ENCODE results near the gene NOTO. TPM values are rescaled to one million over a fixed set of nuclear protein-coding genes. Genes with fewer than 3 reads are reported as not detected.

Gene NOTO
- total and polyA plus RNA-seq, 10 of the 15 experiments (the other 5 are each of a cell fraction or from before 2014, with no cell fraction given): not detected

DNA sequence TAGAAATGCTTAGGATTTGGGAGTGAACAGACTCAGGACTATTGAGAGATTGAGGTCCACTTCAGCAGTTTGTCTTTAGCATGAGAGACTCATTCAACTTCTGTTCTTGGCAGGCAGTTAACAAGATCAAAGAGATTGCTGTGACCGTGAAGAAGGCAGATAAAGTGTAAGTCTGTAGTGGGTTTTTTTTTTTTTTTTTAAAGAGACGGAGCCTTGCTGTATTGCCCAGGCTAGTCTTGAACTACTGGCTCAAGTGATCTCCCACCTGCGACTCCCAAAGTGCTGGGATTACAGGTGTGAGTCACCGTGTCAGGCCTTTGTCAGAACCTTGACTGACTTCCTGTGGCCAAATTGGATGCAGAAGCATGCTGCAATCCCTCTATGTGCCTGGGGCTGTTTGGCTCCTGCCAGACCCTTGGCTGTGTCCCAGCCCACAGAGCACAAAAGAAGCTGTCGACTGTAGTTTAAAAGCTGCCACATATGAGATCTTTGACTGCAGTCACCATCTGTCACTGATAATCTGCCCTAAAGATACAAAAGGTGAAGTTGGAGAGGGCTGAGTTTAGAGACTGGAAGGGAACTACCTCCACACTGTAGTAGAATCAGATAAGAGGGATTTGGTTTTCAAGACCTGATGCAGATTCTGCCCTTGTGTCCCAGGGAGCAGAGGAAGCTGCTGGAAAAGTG lies 41.7 kb downstream of the NOTO start:
- 69% methylated on average over 5 of the region's 5 CpGs for WGBS (ENCODE audit: insufficient coverage, insufficient replicate concordance, low lambda C conversion rate, missing lambda C conversion rate)
- no TSS peak for BruUV-seq (replicated peaks)
- H3K36me3 ChIP-seq (ENCODE audit: control insufficient read depth in 2 of 2, insufficient read depth in 2 of 2, low read length in 1 of 2): peaks cover 21 to 52% of the 10 kb centered on the region in 2 experiments
- intact Hi-C loops (cut with micrococcal nuclease; ENCODE audit: unreplicated experiment) (no loop called here), in situ Hi-C loops (cut with MboI) (no loop called here)
- no peak for DNase-seq (ENCODE audit: low read depth, low spot score)
- no peaks in the 10 kb centered on the region for H3K9me3 ChIP-seq (replicated peaks; ENCODE audit: control insufficient read depth, insufficient read depth, low read length)
- no peak overlapping the region for H3K4me2 ChIP-seq (ENCODE audit: control insufficient read depth, insufficient read depth)
- H3K27me3 ChIP-seq (replicated peaks in 1 of 2; ENCODE audit: control insufficient read depth in 2 of 2, insufficient read depth in 2 of 2, low read length in 1 of 2): no peaks in the 10 kb centered on the region
- ChIA-PET CTCF (no interaction called here), POLR2A (interaction anchor here (1.4 kb wide), 1 partner anchor 9 kb away, joined by 4 read pairs; no protein-coding TSS in a partner anchor), RAD21 (ENCODE audit: unreplicated experiment) (interaction anchor here (1.2 kb wide), 1 partner anchor 11 kb away, joined by 4 read pairs; the partner anchor contains the start of genes CCT7 and PRADC1), SMC1A (ENCODE audit: uncharacterized antibody, unreplicated experiment) (interaction anchor here (0.8 to 2.3 kb wide), 4 partner anchors 9 to 46 kb away, joined by 3 to 8 read pairs (median 4); partner anchors contain the start of genes CCT7 and PRADC1)
- H2AFZ ChIP-seq (ENCODE audit: control insufficient read depth, low read depth, low read length): no peak overlapping the region
- H3K4me3 ChIP-seq: no peak overlapping the region
- H3K4me1 ChIP-seq (ENCODE audit: control insufficient read depth, insufficient read depth, low read length): no peaks in the 10 kb centered on the region
- no peak overlapping the region for H3K27ac ChIP-seq (ENCODE audit: control insufficient read depth, insufficient read depth)
- no peaks in the 10 kb centered on the region; the same call in 1 of the 2 replicates for H4K20me1 ChIP-seq (ENCODE audit: control insufficient read depth, insufficient read depth)
- no peak for ATAC-seq
- no peak overlapping the region for H3K9ac ChIP-seq (ENCODE audit: control insufficient read depth, insufficient read depth, low read length)
- peaks cover 22% of the 10 kb centered on the region for H3K79me2 ChIP-seq (ENCODE audit: control insufficient read depth, insufficient read depth, low read length)
- FAIRE-seq: no peak
- TF ChIP-seq, protein P1, sequence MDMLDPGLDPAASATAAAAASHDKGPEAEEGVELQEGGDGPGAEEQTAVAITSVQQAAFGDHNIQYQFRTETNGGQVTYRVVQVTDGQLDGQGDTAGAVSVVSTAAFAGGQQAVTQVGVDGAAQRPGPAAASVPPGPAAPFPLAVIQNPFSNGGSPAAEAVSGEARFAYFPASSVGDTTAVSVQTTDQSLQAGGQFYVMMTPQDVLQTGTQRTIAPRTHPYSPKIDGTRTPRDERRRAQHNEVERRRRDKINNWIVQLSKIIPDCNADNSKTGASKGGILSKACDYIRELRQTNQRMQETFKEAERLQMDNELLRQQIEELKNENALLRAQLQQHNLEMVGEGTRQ (IDR thresholded peaks at IDR 0.05; ENCODE audit: borderline replicate concordance, low read depth, low read length): no peak
- no peak for TF ChIP-seq HDGF (IDR thresholded peaks at IDR 0.05)
- TF ChIP-seq, protein P2, sequence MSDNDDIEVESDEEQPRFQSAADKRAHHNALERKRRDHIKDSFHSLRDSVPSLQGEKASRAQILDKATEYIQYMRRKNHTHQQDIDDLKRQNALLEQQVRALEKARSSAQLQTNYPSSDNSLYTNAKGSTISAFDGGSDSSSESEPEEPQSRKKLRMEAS (IDR thresholded peaks at IDR 0.05; ENCODE audit: low read depth, low read length): no peak
- TF ChIP-seq, protein P3, sequence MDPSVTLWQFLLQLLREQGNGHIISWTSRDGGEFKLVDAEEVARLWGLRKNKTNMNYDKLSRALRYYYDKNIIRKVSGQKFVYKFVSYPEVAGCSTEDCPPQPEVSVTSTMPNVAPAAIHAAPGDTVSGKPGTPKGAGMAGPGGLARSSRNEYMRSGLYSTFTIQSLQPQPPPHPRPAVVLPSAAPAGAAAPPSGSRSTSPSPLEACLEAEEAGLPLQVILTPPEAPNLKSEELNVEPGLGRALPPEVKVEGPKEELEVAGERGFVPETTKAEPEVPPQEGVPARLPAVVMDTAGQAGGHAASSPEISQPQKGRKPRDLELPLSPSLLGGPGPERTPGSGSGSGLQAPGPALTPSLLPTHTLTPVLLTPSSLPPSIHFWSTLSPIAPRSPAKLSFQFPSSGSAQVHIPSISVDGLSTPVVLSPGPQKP (IDR thresholded peaks at IDR 0.05; ENCODE audit: low read depth, low read length): no peak
- TF ChIP-seq, protein P4, sequence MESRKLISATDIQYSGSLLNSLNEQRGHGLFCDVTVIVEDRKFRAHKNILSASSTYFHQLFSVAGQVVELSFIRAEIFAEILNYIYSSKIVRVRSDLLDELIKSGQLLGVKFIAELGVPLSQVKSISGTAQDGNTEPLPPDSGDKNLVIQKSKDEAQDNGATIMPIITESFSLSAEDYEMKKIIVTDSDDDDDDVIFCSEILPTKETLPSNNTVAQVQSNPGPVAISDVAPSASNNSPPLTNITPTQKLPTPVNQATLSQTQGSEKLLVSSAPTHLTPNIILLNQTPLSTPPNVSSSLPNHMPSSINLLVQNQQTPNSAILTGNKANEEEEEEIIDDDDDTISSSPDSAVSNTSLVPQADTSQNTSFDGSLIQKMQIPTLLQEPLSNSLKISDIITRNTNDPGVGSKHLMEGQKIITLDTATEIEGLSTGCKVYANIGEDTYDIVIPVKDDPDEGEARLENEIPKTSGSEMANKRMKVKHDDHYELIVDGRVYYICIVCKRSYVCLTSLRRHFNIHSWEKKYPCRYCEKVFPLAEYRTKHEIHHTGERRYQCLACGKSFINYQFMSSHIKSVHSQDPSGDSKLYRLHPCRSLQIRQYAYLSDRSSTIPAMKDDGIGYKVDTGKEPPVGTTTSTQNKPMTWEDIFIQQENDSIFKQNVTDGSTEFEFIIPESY (IDR thresholded peaks at IDR 0.05): no peak
- TF ChIP-seq, protein P5, sequence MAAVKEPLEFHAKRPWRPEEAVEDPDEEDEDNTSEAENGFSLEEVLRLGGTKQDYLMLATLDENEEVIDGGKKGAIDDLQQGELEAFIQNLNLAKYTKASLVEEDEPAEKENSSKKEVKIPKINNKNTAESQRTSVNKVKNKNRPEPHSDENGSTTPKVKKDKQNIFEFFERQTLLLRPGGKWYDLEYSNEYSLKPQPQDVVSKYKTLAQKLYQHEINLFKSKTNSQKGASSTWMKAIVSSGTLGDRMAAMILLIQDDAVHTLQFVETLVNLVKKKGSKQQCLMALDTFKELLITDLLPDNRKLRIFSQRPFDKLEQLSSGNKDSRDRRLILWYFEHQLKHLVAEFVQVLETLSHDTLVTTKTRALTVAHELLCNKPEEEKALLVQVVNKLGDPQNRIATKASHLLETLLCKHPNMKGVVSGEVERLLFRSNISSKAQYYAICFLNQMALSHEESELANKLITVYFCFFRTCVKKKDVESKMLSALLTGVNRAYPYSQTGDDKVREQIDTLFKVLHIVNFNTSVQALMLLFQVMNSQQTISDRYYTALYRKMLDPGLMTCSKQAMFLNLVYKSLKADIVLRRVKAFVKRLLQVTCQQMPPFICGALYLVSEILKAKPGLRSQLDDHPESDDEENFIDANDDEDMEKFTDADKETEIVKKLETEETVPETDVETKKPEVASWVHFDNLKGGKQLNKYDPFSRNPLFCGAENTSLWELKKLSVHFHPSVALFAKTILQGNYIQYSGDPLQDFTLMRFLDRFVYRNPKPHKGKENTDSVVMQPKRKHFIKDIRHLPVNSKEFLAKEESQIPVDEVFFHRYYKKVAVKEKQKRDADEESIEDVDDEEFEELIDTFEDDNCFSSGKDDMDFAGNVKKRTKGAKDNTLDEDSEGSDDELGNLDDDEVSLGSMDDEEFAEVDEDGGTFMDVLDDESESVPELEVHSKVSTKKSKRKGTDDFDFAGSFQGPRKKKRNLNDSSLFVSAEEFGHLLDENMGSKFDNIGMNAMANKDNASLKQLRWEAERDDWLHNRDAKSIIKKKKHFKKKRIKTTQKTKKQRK (IDR thresholded peaks at IDR 0.05; ENCODE audit: low read depth, low read length): no peak
- TF ChIP-seq NR2F1 (conservative IDR thresholded peaks at IDR 0.05): no peak
- no peak for TF ChIP-seq HDAC2 (IDR thresholded peaks at IDR 0.05)
- TF ChIP-seq NFXL1 (IDR thresholded peaks at IDR 0.05; ENCODE audit: borderline replicate concordance): no peak
- TF ChIP-seq, protein P6, sequence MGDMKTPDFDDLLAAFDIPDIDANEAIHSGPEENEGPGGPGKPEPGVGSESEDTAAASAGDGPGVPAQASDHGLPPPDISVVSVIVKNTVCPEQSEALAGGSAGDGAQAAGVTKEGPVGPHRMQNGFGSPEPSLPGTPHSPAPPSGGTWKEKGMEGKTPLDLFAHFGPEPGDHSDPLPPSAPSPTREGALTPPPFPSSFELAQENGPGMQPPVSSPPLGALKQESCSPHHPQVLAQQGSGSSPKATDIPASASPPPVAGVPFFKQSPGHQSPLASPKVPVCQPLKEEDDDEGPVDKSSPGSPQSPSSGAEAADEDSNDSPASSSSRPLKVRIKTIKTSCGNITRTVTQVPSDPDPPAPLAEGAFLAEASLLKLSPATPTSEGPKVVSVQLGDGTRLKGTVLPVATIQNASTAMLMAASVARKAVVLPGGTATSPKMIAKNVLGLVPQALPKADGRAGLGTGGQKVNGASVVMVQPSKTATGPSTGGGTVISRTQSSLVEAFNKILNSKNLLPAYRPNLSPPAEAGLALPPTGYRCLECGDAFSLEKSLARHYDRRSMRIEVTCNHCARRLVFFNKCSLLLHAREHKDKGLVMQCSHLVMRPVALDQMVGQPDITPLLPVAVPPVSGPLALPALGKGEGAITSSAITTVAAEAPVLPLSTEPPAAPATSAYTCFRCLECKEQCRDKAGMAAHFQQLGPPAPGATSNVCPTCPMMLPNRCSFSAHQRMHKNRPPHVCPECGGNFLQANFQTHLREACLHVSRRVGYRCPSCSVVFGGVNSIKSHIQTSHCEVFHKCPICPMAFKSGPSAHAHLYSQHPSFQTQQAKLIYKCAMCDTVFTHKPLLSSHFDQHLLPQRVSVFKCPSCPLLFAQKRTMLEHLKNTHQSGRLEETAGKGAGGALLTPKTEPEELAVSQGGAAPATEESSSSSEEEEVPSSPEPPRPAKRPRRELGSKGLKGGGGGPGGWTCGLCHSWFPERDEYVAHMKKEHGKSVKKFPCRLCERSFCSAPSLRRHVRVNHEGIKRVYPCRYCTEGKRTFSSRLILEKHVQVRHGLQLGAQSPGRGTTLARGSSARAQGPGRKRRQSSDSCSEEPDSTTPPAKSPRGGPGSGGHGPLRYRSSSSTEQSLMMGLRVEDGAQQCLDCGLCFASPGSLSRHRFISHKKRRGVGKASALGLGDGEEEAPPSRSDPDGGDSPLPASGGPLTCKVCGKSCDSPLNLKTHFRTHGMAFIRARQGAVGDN (IDR thresholded peaks at IDR 0.05): no peak
- no peak for TF ChIP-seq CHD2 (IDR thresholded peaks at IDR 0.05; ENCODE audit: borderline replicate concordance, low read depth, low read length)

Data from GM12878 (cell line).